Islet of Langerhans (tissue), 1 donor: Measurements from ENCODE around the gene MGAT4A.
"Not testable (repeated sequence)": the region's sequence is repeated elsewhere in the genome, so short reads cannot be mapped to it uniquely, and the experiment has no call there.

ENCODE experiments used
- FAIRE-seq: peaks from one replicate; lab custom pipeline; 2011; peaks lifted over from hg19 to GRCh38; lab: Jason Lieb, UNC

The MGAT4A gene

GRCh38 chr2:98601532-98602132 is 129.3 kb downstream of the MGAT4A start:
- no peak for FAIRE-seq

DNA sequence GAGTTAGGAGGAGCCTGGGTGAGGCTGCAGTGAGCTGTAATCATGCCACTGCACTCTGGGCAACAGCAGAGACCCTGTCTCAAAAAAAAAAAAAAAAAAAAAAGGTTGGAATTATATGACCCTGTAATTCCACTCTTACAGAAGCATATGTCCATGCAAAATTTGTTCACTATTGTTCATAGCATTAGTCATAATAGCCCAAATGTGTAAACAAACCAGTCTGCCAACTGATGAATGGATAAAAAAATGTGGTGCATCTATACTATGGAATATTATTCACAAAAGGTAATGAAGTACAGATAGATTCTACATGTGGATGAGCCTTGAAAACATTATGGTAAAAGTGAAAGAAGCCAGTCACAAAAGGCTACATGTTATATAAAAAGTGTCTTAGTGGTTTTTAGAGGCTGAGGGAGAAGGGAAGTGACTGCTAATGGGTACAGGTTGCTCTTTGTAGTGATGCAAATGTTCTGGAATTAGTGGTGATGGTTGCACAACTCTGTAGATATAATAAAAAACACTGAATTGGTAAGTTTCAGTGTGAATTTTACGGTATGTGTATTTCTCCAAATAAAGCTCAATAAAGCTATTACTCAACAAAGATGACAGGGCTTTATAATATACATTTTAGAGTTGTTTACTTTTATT is 132.0 kb downstream of the MGAT4A start:
- no peak for FAIRE-seq

GRCh38 chr2:98594665-98595064 is 136.3 kb downstream of the MGAT4A start:
- not testable (repeated sequence) for FAIRE-seq

DNA sequence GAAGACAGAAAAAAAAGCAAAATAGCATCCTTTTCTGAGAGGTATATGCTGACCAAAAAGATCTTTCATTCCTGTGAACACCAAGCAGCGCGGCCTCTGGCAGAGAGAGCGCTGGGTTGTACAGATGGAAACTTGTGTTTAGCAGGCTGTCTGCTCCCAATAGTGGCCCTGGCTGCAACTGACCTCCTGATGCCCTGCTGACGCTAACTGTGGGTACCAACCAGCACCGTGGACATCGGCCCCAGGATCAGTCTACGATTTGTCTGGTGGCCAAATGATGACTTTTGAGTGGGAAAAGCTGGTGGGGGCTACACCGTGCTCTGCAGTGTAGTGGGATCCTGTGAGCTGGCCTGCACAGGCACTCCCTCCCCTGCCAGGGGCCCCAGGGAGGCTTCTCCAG is 138.4 kb downstream of the MGAT4A start:
- FAIRE-seq: no peak

- no peak for FAIRE-seq
Measured at GRCh38 chr2:98589489-98589888, 141.4 kb downstream of the MGAT4A start.

DNA sequence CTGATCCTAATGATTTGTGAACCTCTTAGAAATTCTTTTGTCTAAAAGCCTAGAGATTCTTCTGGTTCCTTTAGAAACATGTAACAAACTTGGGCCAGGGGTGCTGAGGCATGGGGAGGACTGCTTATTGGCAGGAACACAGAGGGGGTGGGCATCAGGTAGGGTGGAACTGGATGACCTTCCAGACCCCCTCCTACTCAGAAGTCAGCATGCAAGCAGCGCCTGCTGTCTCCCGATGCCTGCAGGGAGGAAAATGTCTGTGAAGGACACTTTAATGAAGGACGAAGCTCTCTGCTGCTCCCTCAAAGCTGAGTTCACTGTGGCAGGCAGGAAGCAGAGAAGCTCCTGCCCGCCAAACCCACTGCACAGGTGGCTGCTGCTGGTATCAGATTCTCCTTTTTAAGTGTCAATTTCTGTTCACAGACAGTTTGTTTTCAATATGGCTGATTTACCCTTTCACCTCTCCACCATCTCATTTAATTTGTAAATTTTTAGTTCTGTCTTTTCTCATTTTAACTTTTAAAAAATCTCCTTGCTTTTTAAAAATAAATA is 142.0 kb downstream of the MGAT4A start:
- no peak for FAIRE-seq

DNA sequence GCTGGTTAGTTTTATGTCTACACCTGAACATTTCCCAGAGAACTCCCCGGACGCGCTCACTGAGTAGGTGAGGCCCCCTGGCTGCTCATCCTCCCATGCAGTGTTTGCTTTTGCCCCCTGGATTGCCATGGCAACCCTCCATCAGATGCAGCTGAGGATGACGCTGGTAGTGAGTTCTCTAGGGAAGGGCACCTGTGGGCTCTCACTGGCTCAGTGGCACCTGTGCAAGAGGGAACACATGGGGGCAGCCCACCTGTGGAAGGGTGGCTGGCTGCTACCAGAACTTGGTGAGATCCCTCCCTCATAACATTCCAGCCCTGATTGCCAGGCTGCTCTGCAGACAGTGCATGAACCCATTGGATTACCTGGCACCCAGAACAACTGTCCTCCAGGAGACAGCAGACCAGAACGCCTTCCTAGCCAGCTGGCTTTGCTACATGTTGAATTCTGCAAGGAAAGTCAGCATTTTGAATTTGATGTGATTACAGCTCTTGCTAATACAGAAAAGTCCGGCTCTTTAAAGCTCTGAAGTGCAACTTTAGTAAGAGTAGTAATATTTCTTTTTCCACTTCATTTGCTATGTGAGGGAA is 144.3 kb downstream of the MGAT4A start:
- FAIRE-seq: no peak

DNA sequence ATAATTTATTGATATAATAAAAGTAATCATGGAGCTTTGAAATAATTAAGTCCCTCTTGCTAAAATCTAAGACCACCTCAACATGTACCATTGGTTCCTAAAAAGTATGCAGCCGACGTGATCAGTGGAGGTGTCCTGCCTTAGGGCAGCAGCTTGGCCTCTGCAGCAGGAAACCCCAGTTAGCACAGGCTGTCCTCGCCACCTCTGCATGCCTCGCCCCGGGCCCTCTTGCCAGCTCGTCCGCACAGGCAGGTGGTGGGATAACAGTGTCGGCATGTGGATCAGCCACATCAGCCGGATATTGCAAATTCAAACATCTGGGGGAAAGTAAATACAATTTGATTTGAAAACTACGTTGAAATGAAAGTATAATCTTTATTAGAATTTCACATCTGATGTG is 145.5 kb downstream of the MGAT4A start:
- FAIRE-seq: no peak

GRCh38 chr2:98583816-98584618 is 146.9 kb downstream of the MGAT4A start:
- no peak for FAIRE-seq

DNA sequence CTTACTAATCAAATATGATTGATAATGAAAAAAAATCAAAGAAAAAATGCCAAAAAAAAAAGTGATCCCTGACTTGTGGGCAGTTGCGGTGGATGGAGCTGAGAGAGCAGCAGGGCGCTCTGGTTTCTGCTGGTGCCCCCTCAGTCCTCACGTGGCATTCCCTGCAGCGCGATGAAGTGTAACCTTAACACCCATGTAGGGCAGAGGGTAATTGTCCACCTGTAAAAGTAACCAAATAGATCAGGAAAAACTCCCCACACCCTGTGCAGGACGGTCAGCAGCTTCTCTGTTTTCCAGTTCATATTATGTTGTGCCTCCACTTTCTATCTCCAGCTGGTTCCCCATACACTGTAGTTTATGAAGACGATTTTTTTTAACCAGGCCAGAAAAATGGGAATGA is 147.7 kb downstream of the MGAT4A start:
- FAIRE-seq: no peak

DNA sequence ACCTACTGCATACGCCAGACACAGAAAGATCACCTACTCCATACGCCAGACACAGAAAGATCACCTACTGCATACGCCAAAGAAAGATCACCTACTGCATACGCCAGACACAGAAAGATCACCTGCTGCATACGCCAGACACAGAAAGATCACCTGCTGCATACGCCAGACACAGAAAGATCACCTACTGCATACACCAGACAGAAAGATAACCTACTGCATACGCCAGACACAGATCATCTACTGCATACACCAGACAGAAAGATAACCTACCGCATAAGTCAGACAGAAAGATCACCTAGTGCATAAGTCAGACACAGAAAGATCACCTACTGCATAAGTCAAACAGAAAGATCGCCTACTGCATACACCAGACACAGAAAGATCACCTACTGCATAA is 148.4 kb downstream of the MGAT4A start:
- FAIRE-seq: no peak

GRCh38 chr2:98580656-98581284 is 150.2 kb downstream of the MGAT4A start:
- FAIRE-seq: no peak

DNA sequence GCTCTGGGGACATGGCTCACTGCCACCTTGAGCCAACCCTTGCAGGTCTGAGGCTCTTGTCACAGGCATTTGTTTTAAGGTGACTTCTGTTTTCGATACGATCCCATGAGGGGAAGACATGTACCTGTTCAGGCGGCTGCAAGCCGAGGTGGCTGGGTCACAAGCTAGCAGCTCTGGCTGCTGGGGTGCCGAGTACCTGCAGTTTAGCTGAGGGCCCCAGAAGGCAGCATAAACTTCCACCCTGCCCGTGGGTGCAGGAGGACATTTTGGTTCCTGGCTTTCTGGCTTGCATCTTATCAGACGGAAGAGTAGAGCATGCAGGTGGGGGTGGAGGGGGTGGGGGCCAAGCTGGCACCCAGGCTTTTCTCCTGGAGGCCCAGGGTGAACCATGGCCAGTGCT is 151.0 kb downstream of the MGAT4A start:
- FAIRE-seq: no peak

DNA sequence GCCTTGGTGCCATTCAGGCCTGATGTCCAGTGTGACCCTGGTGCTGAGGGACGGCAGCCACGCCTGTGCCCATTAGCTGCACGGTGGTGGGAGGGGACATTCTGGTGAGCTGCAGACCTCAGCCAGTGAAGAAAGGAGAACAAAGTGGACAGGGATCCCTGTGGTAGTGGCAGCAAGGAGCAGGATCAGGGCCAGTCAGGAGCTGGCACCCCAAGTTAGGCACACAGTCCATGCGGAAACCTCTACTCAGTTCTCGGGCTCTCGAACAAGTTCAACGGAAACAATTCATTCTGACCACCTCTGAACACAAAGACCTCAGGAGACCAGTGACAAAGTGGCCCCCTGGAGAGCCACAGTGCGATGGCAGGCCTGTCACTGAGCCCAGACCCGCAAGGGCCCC is 152.7 kb downstream of the MGAT4A start:
- FAIRE-seq: no peak

DNA sequence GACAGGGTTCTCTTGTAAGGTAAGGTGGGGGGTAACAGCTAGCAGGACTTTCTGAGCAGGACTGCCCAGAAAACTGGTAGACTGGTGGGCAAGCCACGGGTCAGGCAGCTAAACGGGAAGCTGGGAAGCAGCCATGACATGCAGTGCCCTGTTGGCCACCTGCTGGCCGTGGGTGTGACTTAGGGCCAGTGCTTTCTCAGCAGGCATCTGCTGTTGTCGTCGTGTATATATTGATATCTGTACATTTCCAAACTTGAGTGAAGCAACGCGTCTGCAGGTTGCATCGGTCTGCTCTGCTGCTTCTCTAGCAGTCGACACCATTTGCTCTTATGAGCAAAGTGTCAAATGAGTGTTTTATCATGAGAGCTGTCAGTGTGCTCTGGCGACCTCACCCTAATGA is 153.6 kb downstream of the MGAT4A start:
- FAIRE-seq: no peak

GRCh38 chr2:98576666-98577312 is 154.1 kb downstream of the MGAT4A start:
- no peak for FAIRE-seq

- no peak for FAIRE-seq
Measured at GRCh38 chr2:98573426-98573825, 157.5 kb downstream of the MGAT4A start.

GRCh38 chr2:98572676-98573075 is 158.3 kb downstream of the MGAT4A start:
- FAIRE-seq: no peak

DNA sequence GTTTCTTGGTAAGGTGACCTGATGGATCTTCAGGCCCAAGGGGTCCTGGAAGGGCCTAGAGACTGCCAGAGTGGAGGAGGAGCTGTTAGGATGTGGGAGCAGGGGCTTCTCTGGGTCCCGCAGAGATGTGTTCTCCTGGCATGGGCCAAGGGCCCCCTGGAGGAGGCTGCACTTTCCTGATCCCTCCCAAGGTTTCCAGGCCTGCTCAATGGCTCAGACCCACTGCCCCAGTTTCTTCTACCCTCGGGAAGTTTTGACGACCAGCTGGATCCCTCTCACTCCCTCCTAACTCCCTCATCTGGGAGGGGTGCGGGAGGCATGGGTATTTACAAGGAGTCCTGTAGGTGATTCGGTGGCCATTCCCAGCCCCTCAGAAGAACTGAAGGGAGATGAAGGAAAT is 158.7 kb downstream of the MGAT4A start:
- FAIRE-seq: no peak

- FAIRE-seq: no peak
Measured at GRCh38 chr2:98571796-98572195, 159.1 kb downstream of the MGAT4A start.

DNA sequence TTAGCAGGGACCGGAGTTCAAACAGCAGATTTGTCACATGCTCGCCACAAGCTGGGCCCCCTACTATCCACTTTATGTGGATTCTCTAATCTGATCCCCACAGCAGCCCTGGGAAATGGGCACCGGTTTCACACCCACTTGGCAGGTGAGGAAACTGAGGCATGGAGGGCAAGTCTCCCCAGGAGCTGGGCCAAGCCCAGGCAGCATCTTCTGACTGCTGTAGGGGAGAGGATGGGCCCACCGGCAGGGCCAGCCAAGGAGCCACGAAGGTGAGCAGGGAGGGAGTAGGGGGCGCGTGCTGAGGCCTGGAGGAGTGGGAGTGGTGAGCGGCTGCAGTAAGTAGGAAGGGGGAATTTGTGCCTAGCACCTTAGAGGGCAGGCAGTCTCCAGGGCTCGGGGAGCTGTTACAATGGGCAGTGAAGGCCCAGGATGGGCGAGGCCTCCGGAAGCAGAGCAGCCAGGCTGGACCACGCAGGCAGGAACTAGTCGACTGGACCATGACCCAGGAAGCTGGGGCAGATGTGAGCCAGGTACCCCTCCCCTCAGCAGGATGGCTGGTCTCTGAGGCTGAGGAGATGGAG is 159.7 kb downstream of the MGAT4A start:
- FAIRE-seq: no peak

- FAIRE-seq: no peak
Measured at GRCh38 chr2:98570356-98570755, 160.6 kb downstream of the MGAT4A start.
